ENCODE measurements around the gene ADGRF1.

ADGRF1 gene

DNA sequence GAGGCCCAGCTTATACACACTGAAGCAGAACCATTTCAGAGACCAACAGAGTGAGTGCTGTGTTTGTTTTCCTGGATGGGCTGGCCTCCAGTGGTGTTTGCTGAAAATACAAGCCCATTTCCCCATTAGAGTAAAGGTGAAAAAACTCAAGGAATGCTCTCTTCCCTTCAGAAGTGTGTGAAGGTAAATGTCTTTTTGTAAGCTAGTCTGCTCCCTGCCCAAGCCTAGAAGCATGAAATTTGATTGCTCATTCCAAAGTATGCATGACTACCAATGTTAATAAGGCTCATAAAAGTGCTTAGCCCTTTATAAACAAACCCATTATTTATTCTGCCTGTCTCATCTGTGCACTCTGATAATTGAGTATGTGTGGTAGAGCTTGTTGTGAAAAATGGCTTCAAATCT, 59.1 kb downstream of the ADGRF1 start:
- no peak for DNase-seq (ENCODE audit: low read depth in 3 of 3)

DNA sequence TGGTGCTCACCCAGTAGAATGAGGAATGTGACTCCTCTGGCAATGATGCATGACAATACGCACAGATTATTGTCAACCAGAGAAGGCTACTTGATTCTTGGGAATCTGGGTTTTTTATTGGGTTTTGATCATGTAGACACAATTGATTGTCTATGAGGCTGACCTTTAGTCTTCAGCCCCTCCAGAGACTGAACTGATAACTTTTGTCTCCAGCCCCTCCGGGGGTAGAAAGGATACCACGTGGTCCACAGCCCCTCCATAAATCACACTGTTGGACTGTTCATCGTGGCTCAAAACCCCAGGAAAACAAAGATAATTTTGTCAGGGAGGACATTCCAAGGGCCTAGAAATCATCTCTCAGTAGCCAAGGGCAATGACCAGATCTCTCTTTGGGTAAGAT, 62.9 kb downstream of the ADGRF1 start:
- no peak for DNase-seq (ENCODE audit: low read depth in 3 of 3)

DNA sequence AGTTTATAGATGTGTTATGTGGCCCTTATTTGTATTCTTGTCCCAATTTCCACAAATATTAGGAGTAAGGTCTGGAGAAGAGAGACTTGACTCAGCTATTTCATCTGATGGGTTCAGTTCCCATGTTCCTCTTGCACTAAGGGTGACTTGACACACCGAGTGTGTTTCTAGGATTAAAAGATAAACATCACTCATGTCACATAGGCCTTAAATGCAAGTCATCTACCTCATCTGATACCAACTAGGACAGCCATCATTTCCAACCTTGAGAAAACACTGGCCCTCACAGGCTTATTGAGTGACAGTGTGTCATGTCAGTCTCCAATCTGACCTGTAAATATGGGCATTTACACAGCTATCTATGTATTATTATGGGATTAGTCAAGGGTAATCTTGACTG, 67.3 kb downstream of the ADGRF1 start:
- no peak for DNase-seq (ENCODE audit: low read depth in 3 of 3)

DNA sequence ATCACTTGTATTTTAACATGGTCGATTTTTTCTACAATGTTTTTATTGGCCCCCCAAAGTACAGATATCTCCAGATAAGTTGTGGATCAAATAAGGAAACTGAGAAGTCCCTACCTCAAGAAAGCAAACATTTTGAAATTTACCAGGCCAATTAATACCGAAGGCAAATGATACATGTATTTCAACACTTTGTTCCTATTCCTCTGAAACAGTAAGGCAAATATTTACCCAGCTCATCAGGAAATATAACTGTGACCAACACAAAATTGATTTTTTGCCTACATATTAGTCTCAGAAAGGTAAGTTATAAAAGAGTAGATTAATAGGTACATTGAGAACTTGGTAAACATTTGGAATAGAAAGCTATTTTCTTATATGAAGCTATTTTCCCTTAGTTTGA, 69.1 kb downstream of the ADGRF1 start:
- no peak for DNase-seq (ENCODE audit: low read depth in 3 of 3)

DNA sequence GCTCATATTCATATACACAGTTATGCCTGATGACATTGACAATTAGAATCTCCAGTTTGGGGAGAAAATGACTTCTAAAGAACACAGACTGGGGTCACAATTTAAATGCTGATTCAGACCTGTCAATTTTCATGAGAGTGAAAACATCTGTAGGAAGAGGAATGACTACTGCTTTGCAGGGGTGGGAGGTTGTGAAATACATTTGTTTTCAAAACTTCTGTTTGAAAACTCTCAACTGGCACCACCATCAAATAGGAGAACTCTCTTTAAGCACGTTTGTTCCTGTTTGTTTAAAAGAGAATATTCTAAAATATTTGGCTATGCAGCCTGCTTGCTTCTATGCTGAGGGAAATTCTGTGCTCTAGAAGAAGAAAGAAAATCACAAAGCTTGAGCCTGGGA, 69.6 kb downstream of the ADGRF1 start:
- no peak for DNase-seq (ENCODE audit: low read depth in 3 of 3)

DNA sequence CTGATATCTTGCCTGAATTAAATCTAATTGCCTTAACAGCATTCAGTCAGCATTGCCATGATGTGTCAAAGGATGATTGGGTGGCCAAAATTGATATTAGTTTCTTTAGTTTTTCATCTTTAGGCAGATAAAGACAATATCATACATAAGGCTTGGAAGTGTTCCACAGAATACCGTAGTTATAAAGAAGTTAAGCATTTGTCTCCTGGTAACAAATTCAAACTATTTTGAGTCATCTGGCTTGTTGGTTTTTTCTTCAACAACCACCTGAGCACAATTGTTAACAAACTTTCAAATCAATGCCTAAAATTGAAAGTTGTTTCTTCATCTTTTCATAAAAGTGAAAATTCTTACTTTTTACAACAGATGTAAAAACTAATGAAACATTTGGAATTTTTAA, 72.9 kb downstream of the ADGRF1 start:
- no peak for DNase-seq (ENCODE audit: low read depth in 3 of 3)

DNA sequence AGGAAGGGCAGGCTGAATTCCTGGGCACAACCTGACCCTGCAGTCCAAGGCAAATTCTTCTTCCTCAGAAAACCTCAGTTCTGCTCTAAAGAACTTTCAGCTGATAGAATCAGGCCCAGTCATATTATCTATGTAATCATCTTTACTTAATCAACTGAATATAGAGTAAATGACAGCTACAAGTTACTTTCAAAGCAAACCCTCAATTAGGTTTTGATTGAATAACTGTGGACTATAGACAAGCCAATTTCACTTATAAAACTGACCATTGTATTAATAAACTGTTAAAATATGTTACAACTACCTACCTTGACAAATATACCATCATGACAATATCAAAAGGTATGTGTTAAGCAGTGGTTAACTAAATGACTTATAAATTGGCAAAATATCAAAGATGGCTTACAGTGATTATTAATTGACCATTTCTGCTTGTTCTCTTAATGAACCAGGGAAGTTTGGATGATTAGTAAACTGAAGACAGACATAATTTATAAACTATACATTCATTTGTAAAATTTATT, 74.2 kb downstream of the ADGRF1 start:
- no peak for DNase-seq (ENCODE audit: low read depth in 3 of 3)

DNA sequence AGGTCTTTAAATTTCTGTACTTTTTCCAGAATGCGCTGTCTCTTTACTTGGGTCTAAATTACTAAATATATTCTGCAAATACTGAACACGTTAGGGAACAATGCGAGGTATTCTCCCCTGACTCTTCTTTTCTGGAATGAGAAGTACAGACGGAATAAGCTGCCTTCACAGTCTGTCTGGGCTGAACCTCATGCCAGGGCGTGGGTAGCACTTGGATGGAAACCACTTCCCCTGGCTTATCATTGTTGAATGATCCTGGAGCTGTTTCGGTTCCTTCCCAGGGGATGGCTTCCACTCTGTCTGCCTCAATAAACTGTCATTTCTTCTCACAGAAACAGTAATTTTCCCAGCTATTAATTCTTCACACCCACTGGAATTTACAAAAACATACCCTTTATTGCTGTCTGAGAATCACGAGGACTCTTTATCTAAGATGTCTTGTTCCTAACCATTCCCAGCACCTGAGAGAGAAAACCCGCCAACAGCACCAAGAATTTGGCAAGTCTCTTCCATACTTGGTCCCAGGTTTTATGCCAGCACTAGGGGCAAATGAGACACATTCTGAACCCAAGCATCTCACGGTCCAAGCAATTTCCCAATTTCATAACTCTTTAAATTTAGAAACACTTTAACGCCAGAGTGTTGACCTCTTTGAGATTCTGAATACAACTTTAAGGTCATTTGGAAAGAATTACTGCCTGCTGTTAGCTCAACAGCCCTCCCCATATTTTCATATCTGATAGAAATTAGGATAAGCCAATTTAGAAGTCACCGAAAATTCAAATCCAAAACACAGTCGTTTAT, 77.2 kb downstream of the ADGRF1 start:
- no peak for DNase-seq (ENCODE audit: low read depth in 3 of 3)

DNA sequence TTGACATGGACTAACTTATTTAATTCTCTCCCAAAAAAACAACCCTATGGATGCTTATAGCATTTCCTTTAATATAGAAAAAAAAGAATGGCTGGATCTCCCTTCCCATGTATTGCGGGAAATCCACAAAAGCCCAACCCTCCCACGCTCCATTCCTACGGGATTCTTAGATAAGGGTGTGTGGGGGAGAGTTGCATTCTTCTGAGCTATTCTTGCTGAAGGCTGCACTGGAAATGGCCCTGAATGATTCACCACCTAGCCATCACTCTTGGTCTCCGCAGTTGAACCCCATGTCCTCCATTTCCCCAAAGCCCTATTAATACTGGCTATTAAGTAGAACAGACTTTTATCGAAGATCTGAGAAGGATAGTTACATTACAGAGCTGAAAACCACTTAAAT, 78.5 kb downstream of the ADGRF1 start:
- DNase-seq (ENCODE audit: low read depth in 3 of 3) = no peak

DNA sequence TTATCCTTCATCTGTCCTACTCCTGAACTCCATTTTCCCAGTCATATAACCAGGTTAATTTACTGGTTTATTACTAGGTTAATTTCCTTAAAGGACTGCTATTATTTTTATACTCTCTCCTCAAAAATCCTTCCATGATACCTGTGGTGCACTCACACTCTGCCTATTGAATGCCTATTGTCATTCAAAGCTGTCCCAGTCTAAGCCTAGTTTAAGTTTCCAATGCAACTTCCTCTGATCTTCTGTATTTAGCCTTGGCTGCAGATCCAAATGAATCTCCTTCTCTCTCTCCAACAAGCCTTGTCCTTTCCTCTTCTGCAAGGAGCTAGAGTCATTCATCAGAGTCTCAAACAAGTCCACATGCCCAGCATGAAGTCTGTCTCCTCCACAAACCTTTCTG, 79.1 kb downstream of the ADGRF1 start:
- DNase-seq (ENCODE audit: low read depth in 3 of 3) = no peak

DNA sequence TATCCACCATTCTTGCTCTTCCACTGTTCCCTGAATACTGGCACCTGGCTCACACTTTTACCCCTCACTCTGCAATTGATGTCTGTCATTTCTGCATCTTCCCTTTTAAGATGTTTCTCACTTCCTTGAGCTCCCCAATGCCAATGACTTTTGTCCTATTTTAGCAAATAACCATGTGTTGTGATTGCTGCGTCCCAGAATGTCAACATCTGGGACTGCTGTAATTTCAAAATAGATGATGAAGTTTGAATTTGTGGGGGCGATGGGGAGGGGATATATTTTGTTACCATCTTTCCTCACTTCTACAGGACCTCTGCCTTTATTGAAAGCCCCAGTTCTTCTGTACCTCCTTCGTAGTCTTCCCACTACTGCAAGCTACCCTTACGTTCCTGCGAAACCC, 80.4 kb downstream of the ADGRF1 start:
- no peak for DNase-seq (ENCODE audit: low read depth in 3 of 3)

DNA sequence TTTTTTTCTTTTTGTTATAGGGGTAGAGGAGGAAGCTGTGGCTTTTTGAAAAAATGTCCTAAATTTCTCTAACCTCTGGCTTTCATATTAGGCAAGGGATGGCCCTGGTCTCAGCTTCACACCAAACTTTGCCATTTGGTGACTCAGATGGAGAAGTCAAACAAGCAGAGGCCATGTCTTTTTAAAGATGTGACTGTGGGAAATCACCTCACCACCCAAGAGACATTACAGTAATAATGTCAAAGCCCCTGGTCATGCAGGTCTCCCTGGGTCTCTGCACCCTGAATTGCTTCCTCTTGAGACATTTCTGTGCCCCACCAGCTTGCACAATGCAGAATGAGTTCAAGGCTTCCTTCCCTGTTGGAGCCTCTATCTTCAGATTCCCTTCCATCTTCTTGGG, 80.9 kb downstream of the ADGRF1 start:
- no peak for DNase-seq (ENCODE audit: low read depth in 3 of 3)

DNA sequence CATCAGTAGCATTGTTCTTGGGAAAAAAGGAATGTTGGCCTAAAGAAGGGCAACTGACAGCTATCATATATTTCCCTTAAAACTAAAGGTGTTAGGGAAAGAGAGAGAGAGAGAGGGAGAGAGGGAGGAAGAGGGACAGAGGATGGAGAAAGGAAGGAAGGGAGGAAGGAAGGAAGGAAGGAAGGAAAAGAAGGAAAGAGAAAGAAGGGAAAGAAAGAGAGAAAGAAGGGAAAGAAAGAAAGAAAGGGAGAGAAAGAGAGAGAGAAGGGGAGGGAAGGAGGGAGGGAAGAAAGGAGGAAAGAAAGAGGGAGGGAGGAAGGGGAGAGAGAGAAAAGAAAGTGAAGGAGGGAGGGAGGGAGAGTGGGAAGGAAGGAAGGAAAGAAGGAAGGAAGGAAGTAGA, 82.7 kb downstream of the ADGRF1 start:
- DNase-seq (ENCODE audit: low read depth in 3 of 3) = no peak

DNA sequence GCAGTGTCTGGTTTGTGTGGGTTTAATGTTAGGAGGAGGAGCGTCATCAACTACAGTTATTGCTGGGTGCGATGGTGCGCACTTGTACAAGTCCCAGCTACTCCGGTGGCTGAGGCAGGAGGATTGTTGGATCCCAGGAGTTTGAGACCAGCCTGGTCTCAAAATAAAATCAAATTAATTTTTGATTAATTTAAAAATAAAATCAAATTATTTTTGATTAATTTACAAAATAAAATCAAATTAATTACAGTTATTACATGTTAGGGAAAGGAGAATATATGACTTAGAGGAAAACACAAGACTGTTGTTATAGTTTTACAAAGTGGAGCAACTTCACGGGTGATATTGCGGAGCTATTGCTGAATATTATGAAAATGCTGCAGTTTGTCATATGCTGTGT, 85.7 kb downstream of the ADGRF1 start:
- no peak for DNase-seq (ENCODE audit: low read depth in 3 of 3)

DNA sequence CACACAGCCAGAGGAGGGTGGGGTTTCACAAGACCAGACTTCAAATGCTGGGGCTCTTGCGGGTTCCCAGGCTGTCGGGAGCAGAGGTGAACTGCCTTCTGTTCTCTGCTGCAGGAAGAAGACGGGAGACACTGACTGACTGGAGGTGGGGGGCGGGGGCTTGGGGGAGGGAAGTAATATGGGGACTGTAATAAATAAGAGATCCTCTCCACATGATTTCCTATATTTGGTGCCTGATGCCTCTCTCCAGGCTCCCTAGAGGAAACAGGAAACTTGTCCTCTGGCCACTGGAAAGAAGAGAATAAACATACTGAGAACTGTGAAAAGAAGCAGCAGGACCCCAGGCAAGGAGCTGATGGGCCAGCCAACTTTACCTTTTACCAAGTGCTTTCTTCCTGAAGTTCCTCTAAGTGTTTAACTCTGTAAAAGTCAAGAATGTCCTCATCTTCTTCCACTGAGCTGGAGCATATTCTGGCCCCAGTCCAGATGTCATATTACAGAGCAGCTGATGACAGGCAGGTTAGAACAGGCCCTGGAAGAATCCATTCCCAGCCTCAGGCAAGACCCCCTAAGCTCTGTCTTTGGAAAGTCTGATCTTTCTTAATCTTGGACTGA, 87.2 kb downstream of the ADGRF1 start:
- DNase-seq (ENCODE audit: low read depth in 3 of 3) = no peak

DNA sequence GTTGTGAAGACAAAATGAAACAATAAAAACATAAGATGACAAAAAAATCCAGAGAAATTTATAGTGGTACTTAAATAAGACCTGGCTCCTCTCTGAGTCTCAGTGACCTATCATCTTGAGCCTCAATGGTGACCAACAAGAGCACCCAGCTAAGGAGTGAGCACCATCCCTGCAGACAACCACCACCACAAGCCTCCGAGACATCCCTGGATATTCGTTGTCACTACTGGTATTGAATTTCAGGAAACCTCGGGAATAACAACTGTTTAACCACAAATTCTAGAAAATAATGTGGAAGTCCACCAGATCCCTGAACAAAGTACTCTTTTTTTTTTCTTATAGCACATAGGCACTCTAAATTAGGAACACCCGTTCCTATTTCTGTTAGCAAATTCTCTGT, 88.2 kb downstream of the ADGRF1 start:
- no peak for DNase-seq (ENCODE audit: low read depth in 3 of 3)

DNA sequence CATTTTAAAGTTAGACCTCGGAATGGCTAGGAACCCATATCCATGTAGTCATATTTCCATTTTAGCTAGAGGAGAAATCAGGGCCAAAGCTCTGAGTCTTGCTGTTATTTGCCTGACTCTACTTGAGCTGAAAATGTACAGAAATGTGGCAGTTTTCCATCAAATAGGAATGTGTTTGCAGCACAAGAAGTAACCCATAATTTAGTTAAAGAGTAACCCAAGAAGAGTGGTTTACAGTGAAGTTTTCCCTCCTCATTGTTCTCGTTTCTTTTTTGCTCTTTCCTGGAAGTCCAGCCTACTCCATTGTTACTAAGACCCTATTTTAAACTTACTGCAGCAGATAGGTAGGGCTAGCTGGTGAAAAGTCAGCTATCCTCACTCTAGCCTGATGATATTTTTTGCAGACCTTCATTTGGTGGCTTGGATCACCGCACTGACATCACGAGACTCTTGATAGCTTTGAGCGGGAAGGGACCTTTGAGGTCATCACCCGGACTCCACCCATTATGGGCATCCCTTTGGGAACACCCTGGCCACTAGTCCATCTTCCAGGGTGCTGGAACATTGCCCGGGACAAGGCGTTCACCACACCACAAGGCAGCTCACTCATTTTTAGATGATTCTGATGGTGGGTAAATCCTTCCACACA, 92.4 kb downstream of the ADGRF1 start:
- DNase-seq (ENCODE audit: low read depth in 3 of 3) = no peak

DNA sequence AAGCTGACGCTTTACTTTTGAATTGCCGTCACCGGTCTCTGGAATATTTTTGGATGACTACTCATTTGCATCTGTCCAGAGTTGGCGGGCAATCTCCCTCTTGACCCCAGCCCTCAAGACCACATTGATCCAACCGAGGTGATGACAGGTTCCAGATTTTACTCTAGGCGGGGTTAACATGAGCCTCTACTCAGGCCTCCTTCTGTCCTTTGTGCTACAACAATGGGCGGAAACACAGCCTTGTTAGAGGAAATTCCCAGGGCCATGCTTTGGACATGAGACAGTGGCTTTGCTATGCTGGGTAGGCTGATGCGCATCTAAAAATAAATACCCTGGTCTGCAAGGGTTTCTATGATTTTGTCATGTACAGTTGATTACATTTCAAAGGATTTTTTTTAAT, 93.4 kb downstream of the ADGRF1 start:
- no peak for DNase-seq (ENCODE audit: low read depth in 3 of 3)

All from stimulated activated CD4-positive, alpha-beta T cell treated with anti-CD3 and anti-CD28 coated beads, TNF-alpha, amount 100 ng/mL, for 24 hours (primary cell).